Activated CD8-positive, alpha-beta T cell treated with anti-CD3 and anti-CD28 coated beads, Interleukin-2, amount 10 ng/mL, durations not matched to agents 7 days and 5 days (primary cell): ENCODE data around the gene UBR1. TPM values are rescaled to one million over a fixed set of nuclear protein-coding genes. Genes with fewer than 3 reads are reported as not detected.
"Not testable (repeated sequence)": the region's sequence is repeated elsewhere in the genome, so short reads cannot be mapped to it uniquely, and the experiment has no call there.

ENCODE experiments used
- ATAC-seq: fragments of 150-1000 bp; cut with Tn5 transposase; one replicate; pipeline ENCODE4 v1.10.0; 2021; ENCODE audit warnings: moderate library complexity
- CTCF ChIA-PET: fragments of 350-600 bp; sonication (Branson Sonifier 250); formaldehyde crosslinking; loops from one replicate; lab custom pipeline; 2021; ENCODE audit warnings: antibody characterized with exemption; lab: Charles Lee
- POLR2A ChIA-PET: fragments of 350-600 bp; sonication (Branson Sonifier 250); formaldehyde crosslinking; loops from one replicate; lab custom pipeline; 2021; ENCODE audit warnings: antibody characterized with exemption; lab: Charles Lee
- DNase-seq: peaks from one replicate; pipeline ENCODE4 v3.0.0-alpha.2; 2020
- H3K27ac Mint-ChIP-seq: one replicate; pipeline ENCODE4 v1.8.0; 2021; ENCODE audit warnings: mild to moderate bottlenecking, mixed read lengths
- H3K27me3 Mint-ChIP-seq: one replicate; pipeline ENCODE4 v1.8.0; 2021; ENCODE audit warnings: low read depth, mixed read lengths
- H3K36me3 Mint-ChIP-seq: one replicate; pipeline ENCODE4 v1.8.0; 2021; ENCODE audit warnings: low read depth, mixed read lengths
- H3K4me1 Mint-ChIP-seq: one replicate; pipeline ENCODE4 v1.8.0; 2021; ENCODE audit warnings: low read depth, mixed read lengths
- H3K4me3 Mint-ChIP-seq: one replicate; pipeline ENCODE4 v1.8.0; 2021; ENCODE audit warnings: mild to moderate bottlenecking, mixed read lengths
- H3K9me3 Mint-ChIP-seq: one replicate; pipeline ENCODE4 v1.8.0; 2022; ENCODE audit warnings: mixed read lengths; ENCODE audit not compliant: insufficient read depth
- total RNA-seq, 2 experiments: library from RNA; stranded (reverse); gene quantifications; one replicate each; pipeline ENCODE4 v1.2.3, GENCODE V29; 2021

Gene UBR1
- total RNA-seq, 2 experiments from 2014 or later = 35.4 to 39.5 TPM

DNA sequence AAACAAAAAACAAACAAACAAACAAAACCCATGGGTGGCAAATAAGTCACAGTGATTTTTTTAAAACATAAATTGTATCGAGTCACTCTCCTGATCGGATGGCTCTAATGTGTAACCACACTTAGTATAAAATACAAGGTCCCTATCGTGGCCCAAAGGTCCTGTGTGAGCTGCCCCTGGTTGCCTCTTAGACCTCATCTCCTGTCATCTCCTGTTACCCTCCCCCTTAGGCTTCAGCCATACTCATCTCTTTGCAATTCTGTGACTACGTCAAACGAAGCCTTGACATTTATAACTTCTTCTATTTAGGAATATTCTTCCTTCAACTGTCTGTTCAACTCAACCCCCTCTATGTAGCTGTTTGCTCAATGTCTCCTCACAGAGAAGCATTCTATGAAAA lies 141.4 kb downstream of the UBR1 start:
- ATAC-seq (no peak), DNase-seq (no peak)
- H3K4me3 Mint-ChIP-seq = no peak overlapping the region
- POLR2A ChIA-PET = interaction anchor here (0.5 kb wide), 1 partner anchor 17 kb away, joined by 8 read pairs; no protein-coding TSS in a partner anchor
- no peaks in the 10 kb centered on the region for H3K4me1 Mint-ChIP-seq
- no peaks in the 10 kb centered on the region for H3K9me3 Mint-ChIP-seq
- H3K27ac Mint-ChIP-seq = no peak overlapping the region
- CTCF ChIA-PET = no interaction called here
- no peaks in the 10 kb centered on the region for H3K27me3 Mint-ChIP-seq
- H3K36me3 Mint-ChIP-seq = peaks cover 46% of the 10 kb centered on the region

DNA sequence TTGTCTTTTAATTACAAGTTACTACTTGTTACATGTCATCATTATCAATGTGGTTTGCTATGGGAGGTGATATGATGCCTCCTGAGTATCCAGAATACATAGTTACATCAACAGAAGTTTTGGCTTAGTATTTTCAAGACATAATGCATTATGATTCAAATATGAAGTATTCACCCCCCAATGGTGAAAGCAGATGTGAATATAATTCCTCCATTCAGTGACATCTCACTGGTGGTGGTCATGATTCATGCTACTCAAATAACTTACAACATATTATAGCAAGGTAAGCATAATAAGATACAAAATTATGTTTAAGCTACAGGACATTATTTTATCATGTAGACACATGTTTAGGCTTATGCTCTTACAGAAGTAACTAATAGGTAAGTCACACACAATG lies 150.3 kb downstream of the UBR1 start:
- no peak for DNase-seq
- Mint-ChIP-seq H3K36me3 (peaks cover 58% of the 10 kb centered on the region), H3K27me3 (no peaks in the 10 kb centered on the region), H3K4me3 (no peak overlapping the region), H3K9me3 (no peaks in the 10 kb centered on the region), H3K4me1 (no peaks in the 10 kb centered on the region), H3K27ac (no peak overlapping the region)
- ChIA-PET CTCF (interaction anchor here (1.9 kb wide), 1 partner anchor 29 kb away, joined by 9 read pairs; no protein-coding TSS in a partner anchor), POLR2A (no interaction called here)
- ATAC-seq = no peak

DNA sequence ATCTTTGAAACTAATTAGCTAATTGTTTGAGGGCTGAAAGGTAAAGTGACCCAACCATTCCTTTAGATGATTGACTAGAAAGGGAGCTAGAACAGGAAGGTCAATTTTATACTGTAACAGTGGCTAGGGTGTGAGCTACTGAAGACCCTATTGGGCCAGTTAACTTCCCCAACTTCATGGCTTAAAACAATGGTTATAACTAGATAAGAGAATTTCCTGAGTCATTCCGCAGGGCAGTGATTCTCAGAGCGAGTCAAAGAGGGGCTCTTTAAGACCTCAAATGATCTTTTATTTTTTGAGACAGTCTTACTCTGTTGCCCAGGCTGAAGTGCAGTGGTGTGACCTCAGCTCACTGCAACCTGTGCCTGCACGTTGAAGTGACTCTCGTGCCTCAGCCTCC lies 151.5 kb downstream of the UBR1 start:
- CTCF ChIA-PET = no interaction called here

DNA sequence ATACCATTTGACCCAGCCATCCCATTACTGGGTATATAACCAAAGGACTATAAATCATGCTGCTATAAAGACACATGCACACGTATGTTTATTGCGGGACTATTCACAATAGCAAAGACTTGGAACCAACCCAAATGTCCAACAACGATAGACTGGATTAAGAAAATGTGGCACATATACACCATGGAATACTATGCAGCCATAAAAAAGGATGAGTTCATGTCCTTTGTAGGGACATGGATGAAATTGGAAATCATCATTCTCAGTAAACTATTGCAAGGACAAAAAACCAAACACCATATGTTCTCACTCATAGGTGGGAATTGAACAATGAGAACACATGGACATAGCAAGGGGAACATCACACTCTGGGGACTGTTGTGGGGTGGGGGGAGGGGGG lies 156.9 kb downstream of the UBR1 start:
- H3K27me3 Mint-ChIP-seq, POLR2A ChIA-PET, ATAC-seq, H3K9me3 Mint-ChIP-seq, DNase-seq, H3K4me3 Mint-ChIP-seq, H3K27ac Mint-ChIP-seq, H3K4me1 Mint-ChIP-seq, CTCF ChIA-PET: not testable (repeated sequence)
- peaks cover 52% of the 10 kb centered on the region for H3K36me3 Mint-ChIP-seq

More for the DNA sequence above, 151.5 kb downstream of the UBR1 start:
- Mint-ChIP-seq H3K36me3 (peaks cover 56% of the 10 kb centered on the region), H3K27ac (no peak overlapping the region), H3K4me1 (no peaks in the 10 kb centered on the region), H3K9me3 (no peaks in the 10 kb centered on the region), H3K4me3 (no peak overlapping the region), H3K27me3 (no peaks in the 10 kb centered on the region)
- ATAC-seq (no peak), DNase-seq (no peak)
- POLR2A ChIA-PET = interaction anchor here (0.6 kb wide), 1 partner anchor 162 kb away, joined by 3 read pairs; no protein-coding TSS in a partner anchor

DNA sequence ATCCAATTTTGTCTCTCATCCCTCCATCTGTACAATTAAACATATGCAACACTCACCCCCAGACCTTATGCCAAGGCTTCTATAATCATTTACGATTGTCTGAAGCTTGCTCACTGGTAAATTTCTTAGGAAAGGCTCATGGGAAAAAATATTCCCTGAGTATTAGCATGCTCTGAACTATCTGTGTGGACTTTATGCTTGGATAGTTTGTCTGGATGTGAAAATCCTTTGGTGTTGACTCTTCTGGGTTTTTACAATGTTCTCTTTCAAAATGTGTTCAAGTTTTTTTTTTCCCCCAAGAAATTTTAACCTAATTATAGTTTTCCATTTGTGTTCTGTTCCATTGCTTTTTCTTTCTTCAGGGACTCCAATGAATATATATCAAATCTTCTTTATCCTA lies 165.3 kb downstream of the UBR1 start:
- peaks cover 17% of the 10 kb centered on the region for H3K36me3 Mint-ChIP-seq

DNA sequence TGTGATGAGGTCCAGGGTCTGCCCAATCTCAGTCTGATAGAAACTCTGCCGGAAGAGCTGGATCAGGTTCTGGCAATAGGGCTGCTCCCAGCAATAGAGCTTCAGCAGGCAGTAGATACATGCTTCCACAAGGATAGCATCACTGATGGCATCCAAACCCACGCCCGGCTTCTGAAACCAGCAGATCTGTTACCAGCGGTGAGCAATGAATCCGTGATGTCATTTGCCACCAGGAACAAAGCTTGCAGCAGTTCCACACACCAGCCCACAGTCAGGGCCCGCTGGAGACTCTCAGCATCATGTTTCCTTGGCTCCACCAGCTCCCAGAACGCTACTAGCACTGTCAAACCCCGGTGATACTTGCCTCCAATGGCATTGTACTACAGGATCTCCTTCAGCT lies 166.0 kb downstream of the UBR1 start:
- Mint-ChIP-seq H3K36me3 (peaks cover 10% of the 10 kb centered on the region), H3K27me3 (no peaks in the 10 kb centered on the region), H3K4me3 (no peak overlapping the region), H3K9me3 (no peaks in the 10 kb centered on the region), H3K27ac (no peak overlapping the region), H3K4me1 (no peaks in the 10 kb centered on the region)
- DNase-seq = no peak
- CTCF ChIA-PET = interaction anchor here (0.9 kb wide), 1 partner anchor 14 kb away, joined by 5 read pairs; no protein-coding TSS in a partner anchor
- POLR2A ChIA-PET = no interaction called here
- no peak for ATAC-seq

More for the DNA sequence above, 165.3 kb downstream of the UBR1 start:
- no peaks in the 10 kb centered on the region for H3K9me3 Mint-ChIP-seq
- ChIA-PET POLR2A (no interaction called here), CTCF (interaction anchor here (0.9 kb wide), 1 partner anchor 14 kb away, joined by 5 read pairs; no protein-coding TSS in a partner anchor)
- ATAC-seq = no peak
- H3K27ac Mint-ChIP-seq = no peak overlapping the region
- no peaks in the 10 kb centered on the region for H3K4me1 Mint-ChIP-seq
- no peak overlapping the region for H3K4me3 Mint-ChIP-seq
- no peak for DNase-seq
- no peaks in the 10 kb centered on the region for H3K27me3 Mint-ChIP-seq

DNA sequence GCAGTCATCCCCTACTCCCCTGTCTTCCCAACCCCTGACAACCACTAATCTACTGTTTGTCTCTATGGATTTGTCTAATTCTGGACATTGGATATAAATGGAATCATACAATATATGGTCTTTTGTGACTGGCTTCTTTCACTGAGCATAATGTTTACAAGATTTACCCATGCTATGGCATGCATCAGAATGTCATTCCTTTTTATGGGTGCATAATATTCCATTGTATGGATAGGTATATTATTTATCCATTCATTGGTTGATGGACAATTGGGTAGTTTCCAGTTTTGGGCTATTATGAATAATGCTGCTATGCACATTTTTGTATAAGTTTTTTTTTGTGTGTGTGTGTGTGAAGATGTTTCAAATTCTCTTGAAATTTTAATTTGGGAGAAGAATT lies 168.7 kb downstream of the UBR1 start:
- Mint-ChIP-seq H3K4me3 (no peak overlapping the region), H3K36me3 (no peaks in the 10 kb centered on the region), H3K4me1 (no peaks in the 10 kb centered on the region), H3K9me3 (no peaks in the 10 kb centered on the region), H3K27me3 (peaks cover 2% of the 10 kb centered on the region), H3K27ac (no peak overlapping the region)
- ChIA-PET POLR2A (no interaction called here), CTCF (interaction anchor here (1.0 kb wide), 1 partner anchor 11 kb away, joined by 5 read pairs; no protein-coding TSS in a partner anchor)
- DNase-seq = no peak
- no peak for ATAC-seq

DNA sequence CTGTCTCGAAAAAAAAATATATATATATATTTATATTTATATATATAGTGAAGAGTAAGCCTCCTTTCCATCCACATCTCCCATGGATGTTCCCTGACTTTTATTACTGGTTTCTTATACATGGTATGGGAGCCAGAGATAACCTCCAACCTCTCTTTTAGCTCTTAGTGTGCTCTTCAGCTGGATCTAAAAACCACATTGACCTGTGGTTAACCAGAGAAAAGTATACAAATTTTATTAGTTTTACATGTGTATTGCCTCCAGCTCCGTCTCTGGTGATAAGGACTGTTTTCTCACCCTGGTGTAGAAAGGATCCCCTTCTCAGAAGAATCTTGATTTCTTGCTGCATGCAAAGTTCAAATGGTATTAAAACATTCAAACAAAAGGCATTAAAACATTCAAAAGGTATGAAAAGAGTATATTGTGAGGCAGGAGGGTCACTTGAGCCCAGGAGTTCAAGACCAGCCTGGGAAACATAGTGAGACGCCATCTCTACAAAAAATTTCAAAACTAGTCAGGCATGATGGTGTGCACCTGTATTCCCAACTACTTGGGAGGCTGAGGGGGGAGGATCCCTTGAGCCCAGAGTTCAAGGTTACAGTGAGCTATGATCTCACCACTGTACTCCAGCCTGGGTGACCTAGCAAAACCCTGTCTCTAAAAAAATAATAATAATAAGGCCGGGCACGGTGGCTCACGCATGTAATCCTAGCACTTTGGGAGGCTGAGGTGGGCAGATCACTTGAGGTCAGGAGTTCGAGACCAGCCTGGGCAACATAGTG lies 171.8 kb downstream of the UBR1 start:
- POLR2A ChIA-PET = no interaction called here
- peaks cover 2% of the 10 kb centered on the region for H3K27me3 Mint-ChIP-seq
- ATAC-seq (no peak), DNase-seq (no peak)
- no peaks in the 10 kb centered on the region for H3K36me3 Mint-ChIP-seq
- CTCF ChIA-PET = no interaction called here
- no peak overlapping the region for H3K4me3 Mint-ChIP-seq
- no peak overlapping the region for H3K27ac Mint-ChIP-seq
- H3K9me3 Mint-ChIP-seq = no peaks in the 10 kb centered on the region
- no peaks in the 10 kb centered on the region for H3K4me1 Mint-ChIP-seq

DNA sequence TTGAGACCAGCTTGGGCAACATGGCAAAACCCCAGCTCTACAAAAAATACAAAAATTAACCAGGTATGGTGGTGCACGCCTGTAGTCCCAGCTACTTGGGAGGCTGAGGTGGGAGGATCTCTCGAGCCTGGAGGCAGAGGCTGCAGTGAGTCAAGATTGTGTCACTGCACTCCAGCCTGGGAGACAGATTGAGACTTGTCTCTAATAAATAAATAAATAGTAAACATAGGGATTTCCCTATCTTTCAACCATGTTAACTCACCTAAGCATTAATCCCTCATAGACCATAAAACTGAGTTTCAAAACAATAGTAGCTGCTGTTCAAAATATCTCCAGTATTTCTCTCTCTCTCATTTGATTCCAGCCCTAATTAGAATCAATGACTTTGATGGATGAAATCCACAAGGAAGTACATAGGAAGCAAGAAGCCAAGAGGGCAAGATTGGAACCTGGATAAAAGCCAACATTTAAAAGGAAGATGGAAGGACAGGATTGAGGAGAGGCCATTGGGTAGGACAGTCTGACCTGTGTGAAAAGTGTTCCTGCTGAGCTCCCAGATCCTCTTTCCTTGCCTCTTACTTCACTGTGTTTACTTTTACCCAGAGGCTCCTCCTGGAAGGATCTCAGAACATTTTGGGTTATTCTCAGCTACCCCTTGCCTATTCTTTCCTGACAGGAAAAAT lies 172.9 kb downstream of the UBR1 start:
- no peak overlapping the region for H3K27ac Mint-ChIP-seq
- H3K27me3 Mint-ChIP-seq = peaks cover 2% of the 10 kb centered on the region
- POLR2A ChIA-PET = no interaction called here
- CTCF ChIA-PET = no interaction called here
- no peak for DNase-seq
- no peaks in the 10 kb centered on the region for H3K4me1 Mint-ChIP-seq
- H3K36me3 Mint-ChIP-seq = no peaks in the 10 kb centered on the region
- ATAC-seq = no peak
- H3K4me3 Mint-ChIP-seq = no peak overlapping the region
- H3K9me3 Mint-ChIP-seq = no peaks in the 10 kb centered on the region

DNA sequence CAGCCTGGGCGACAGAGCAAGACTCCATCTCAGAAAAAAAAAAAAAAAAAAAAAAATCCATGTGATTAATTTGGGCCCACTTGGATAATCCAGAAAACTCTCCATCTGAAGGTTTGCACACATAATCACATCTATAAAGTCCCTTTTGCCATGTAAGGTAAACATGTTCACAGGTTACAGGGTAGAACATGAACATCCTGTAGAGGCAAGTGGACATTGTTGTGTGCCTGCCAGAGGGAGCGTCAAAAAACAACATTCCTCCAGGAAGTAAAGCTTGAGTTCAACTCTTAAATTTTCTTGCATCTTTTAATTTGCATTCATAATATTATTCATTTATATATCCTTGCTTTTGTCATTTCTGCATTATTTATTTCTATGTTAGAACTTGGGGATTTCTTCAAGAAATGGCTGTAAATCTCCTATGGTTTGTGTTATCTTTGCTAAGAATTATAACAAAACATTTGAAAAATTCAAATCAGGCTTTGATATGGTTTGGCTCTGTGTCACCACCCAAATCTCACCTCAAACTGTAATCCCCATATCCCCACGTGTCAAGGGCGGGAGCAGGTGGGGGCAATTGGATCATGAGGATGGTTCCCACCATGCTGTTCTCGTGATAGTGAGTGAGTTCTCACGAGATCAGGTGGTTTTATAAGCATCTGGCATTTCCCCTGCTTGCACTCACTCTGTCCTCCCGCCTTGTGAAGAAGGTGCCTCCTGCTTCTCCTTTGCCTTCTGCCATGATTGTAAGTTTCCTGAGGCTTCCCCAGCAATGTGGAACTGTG lies 173.9 kb downstream of the UBR1 start:
- ChIA-PET POLR2A (no interaction called here), CTCF (no interaction called here)
- no peaks in the 10 kb centered on the region for H3K9me3 Mint-ChIP-seq
- H3K27ac Mint-ChIP-seq = no peak overlapping the region
- no peaks in the 10 kb centered on the region for H3K36me3 Mint-ChIP-seq
- peaks cover 2% of the 10 kb centered on the region for H3K27me3 Mint-ChIP-seq
- no peaks in the 10 kb centered on the region for H3K4me1 Mint-ChIP-seq
- ATAC-seq = no peak
- no peak overlapping the region for H3K4me3 Mint-ChIP-seq
- DNase-seq = no peak

DNA sequence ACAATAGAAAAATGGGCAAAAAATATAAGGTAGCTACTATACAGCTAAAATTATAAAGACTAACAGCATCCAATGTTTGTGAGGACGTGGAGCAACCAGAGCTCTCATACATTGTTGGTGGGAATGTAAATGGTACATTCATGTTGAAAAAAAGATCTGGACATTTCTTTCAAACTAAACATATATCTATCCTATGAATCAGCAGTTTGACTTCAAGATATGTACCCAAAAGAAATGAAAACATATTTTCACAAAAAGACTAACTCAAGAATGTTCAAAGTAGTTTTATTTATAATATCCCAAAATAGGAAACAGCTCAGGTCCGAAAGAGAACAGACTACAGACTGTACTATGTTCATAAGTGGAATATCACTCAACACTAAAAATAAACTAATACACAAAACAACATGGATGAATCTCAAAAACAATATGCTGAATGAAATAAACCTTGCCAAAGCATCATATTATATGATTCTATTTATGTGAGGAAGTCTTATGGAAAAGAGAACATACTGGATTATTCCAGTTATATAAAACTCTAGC lies 176.5 kb downstream of the UBR1 start:
- DNase-seq = no peak
- POLR2A ChIA-PET = no interaction called here
- H3K9me3 Mint-ChIP-seq = no peaks in the 10 kb centered on the region
- H3K4me1 Mint-ChIP-seq = no peaks in the 10 kb centered on the region
- H3K36me3 Mint-ChIP-seq = no peaks in the 10 kb centered on the region
- no peak for ATAC-seq
- no peak overlapping the region for H3K4me3 Mint-ChIP-seq
- H3K27me3 Mint-ChIP-seq = peaks cover 2% of the 10 kb centered on the region
- no peak overlapping the region for H3K27ac Mint-ChIP-seq
- CTCF ChIA-PET = no interaction called here
